ENCODE data around the gene NAV2. TPM values are rescaled to one million over a fixed set of nuclear protein-coding genes. Genes with fewer than 3 reads are reported as not detected.

NAV2 gene, protein sequence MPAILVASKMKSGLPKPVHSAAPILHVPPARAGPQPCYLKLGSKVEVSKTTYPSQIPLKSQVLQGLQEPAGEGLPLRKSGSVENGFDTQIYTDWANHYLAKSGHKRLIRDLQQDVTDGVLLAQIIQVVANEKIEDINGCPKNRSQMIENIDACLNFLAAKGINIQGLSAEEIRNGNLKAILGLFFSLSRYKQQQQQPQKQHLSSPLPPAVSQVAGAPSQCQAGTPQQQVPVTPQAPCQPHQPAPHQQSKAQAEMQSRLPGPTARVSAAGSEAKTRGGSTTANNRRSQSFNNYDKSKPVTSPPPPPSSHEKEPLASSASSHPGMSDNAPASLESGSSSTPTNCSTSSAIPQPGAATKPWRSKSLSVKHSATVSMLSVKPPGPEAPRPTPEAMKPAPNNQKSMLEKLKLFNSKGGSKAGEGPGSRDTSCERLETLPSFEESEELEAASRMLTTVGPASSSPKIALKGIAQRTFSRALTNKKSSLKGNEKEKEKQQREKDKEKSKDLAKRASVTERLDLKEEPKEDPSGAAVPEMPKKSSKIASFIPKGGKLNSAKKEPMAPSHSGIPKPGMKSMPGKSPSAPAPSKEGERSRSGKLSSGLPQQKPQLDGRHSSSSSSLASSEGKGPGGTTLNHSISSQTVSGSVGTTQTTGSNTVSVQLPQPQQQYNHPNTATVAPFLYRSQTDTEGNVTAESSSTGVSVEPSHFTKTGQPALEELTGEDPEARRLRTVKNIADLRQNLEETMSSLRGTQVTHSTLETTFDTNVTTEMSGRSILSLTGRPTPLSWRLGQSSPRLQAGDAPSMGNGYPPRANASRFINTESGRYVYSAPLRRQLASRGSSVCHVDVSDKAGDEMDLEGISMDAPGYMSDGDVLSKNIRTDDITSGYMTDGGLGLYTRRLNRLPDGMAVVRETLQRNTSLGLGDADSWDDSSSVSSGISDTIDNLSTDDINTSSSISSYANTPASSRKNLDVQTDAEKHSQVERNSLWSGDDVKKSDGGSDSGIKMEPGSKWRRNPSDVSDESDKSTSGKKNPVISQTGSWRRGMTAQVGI (N-terminal part only)
- total RNA-seq = 43.0 TPM

DNA sequence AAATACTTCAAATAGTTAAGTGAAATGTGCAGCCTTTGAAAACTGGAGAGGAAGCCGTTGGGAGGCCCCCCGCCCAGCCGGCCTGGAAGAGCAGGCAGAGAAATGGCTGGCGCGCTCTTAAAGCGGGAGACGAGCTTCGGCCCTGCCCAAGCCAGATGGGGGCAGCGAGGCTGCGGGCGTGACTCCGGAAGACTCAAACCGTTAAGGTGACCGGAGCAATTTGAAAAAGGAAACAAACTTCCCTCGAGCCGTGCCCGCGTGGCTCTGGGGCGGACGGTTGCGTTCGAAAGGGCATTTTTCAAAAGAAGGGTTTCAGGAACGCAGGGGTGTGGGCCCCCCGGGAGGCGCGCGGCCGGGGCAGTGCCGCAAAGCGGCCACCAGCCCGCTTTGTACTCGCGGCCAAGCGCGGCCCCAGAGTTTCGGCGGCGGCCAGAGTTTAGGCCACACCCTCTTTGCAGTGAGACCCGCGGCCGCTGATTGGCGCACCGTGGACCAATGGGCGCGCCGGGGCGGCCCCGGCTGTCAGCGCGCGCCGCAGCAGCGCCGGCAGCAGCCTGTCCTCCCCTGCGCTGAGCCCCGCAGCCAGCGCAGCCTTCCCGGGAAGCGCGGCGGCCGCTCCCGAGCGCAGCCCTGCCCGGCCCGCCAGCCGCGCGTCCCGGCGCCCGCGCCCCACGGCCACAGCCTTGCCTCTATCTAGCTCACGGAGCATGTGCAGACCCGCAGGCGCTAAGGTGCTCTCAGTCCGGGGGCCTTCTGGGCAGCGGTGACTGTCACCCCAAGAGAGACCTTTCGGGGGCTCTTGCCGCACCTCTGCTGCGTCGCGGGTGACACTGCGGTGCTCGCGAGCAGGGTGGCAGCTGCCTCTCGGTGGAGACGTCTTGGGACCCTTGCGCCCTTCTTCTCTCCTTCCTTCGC, at the start of gene NAV2:
Gene NAV2, plus strand, starts transcription at position 557 of the 915 bp plus-strand sequence. CDS start 859 bp downstream, outside the sequence.

DNA sequence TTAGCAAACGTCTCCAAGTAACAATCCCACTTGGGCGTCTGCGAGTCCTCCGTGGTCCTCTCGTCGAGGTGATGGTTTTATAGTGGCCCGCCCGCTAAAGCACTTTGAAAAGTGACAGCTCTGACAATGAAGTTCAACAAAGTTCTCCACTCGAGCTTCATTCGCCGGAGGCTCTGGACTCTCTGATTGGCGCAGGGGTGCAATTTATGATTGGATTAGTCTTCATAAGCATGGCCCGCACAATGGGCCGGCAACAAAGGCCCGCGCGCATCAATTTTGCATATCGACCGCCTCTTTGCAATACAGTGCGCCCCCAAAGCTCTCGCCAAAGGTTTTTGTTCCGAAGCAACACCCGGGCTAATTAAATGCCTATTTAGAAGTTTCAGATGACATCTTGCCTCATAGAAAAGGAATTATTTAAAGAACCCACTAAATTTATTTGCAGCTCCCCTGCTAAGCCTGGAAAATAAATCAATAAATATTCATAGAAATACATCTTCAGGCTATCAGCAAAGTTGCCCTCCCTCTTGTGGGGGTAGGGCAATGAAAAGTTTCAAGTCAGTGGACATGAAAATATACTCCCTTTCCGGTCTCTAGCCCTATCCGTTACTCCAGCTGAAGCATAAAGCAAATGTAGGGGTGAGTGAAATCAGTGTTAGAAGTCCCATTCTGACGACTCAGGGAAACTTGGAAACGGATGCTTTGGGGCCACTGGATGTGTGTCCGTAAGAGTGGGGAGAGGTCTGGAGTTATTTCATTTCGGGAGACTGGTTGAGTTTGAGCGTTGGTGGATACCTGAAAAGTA, 448.0 kb downstream of the NAV2 start, which contains the start of gene DBX1:
Gene DBX1, minus strand, starts transcription at position 51 of the 805 bp plus-strand sequence. CDS start 151 bp downstream, outside the sequence.

Small RNA genes lying within 50 kb of the gene (small RNA-seq; reads per million reads assigned to genes)
- not detected for gene MIR4694 (ENCODE audit: low replicate concordance)

Data from metanephros (tissue), 2 donors.